ENCODE results near the gene SYNDIG1.

Gene SYNDIG1

GRCh38 chr20:24640686-24641085, 171.3 kb downstream of the SYNDIG1 start:
- DNase-seq, result no peak

GRCh38 chr20:24643731-24644626, 174.6 kb downstream of the SYNDIG1 start:
- DNase-seq, result no peak

- no peak for DNase-seq
Measured at GRCh38 chr20:24646321-24646720, 176.9 kb downstream of the SYNDIG1 start.

- DNase-seq, result no peak
Measured at GRCh38 chr20:24647713-24648112, 178.3 kb downstream of the SYNDIG1 start.

GRCh38 chr20:24648481-24648880, 179.1 kb downstream of the SYNDIG1 start:
- DNase-seq, result no peak

GRCh38 chr20:24648919-24649318, 179.5 kb downstream of the SYNDIG1 start:
- no peak for DNase-seq

GRCh38 chr20:24649787-24650490, 180.5 kb downstream of the SYNDIG1 start:
- DNase-seq, result no peak

- no peak for DNase-seq
Measured at GRCh38 chr20:24651171-24651975, 181.9 kb downstream of the SYNDIG1 start.

GRCh38 chr20:24651976-24652345, 182.5 kb downstream of the SYNDIG1 start:
- DNase-seq, result no peak

- DNase-seq, result no peak
Measured at GRCh38 chr20:24653306-24653705, 183.9 kb downstream of the SYNDIG1 start.

- no peak for DNase-seq
Measured at GRCh38 chr20:24654425-24654824, 185.0 kb downstream of the SYNDIG1 start.

GRCh38 chr20:24656391-24656790, 187.0 kb downstream of the SYNDIG1 start:
- DNase-seq, result no peak

GRCh38 chr20:24657196-24657595, 187.8 kb downstream of the SYNDIG1 start:
- no peak for DNase-seq

- no peak for DNase-seq
Measured at GRCh38 chr20:24657878-24658620, 188.6 kb downstream of the SYNDIG1 start.

GRCh38 chr20:24658920-24659660, 189.7 kb downstream of the SYNDIG1 start:
- DNase-seq, result no peak

- no peak for DNase-seq
Measured at GRCh38 chr20:24659835-24660234, 190.4 kb downstream of the SYNDIG1 start.

GRCh38 chr20:24660651-24661050, 191.2 kb downstream of the SYNDIG1 start:
- no peak for DNase-seq

- no peak for DNase-seq
Measured at GRCh38 chr20:24661255-24661654, 191.8 kb downstream of the SYNDIG1 start.

- DNase-seq, result no peak
Measured at GRCh38 chr20:24662322-24662721, 192.9 kb downstream of the SYNDIG1 start.

GRCh38 chr20:24662752-24663365, 193.4 kb downstream of the SYNDIG1 start:
- DNase-seq, result no peak

GRCh38 chr20:24663496-24663895, 194.1 kb downstream of the SYNDIG1 start:
- no peak for DNase-seq

Measured in NCI-H1930 (cell line).